ENCODE results near the gene COL6A1.

DNA sequence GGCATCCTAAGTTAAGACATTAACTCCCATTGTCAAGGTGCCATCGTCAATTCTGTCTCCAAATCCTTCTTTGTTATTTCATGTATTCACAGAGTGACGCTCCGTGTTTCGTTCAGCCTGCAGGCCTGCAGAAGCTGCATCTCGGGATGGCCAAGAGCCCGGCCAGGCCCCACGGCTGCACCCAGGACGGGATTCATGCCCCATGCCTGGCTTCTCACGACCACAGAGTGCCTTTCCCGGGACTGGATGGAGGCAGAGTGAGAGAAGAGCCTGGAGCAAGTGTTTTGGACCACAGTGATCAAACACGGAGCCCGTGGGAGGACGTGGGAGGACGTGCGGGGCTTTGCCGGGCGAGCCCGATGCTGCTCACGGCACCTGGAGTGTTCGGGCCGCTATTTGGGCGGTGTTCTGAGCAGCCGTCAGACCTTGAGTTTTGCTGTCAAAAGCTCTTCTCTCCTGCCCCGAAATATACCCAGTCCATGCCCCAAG, 56.8 kb downstream of the COL6A1 start:
- TF ChIP-seq, protein P1, sequence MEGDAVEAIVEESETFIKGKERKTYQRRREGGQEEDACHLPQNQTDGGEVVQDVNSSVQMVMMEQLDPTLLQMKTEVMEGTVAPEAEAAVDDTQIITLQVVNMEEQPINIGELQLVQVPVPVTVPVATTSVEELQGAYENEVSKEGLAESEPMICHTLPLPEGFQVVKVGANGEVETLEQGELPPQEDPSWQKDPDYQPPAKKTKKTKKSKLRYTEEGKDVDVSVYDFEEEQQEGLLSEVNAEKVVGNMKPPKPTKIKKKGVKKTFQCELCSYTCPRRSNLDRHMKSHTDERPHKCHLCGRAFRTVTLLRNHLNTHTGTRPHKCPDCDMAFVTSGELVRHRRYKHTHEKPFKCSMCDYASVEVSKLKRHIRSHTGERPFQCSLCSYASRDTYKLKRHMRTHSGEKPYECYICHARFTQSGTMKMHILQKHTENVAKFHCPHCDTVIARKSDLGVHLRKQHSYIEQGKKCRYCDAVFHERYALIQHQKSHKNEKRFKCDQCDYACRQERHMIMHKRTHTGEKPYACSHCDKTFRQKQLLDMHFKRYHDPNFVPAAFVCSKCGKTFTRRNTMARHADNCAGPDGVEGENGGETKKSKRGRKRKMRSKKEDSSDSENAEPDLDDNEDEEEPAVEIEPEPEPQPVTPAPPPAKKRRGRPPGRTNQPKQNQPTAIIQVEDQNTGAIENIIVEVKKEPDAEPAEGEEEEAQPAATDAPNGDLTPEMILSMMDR (IDR thresholded peaks at IDR 0.05; ENCODE audit: low read depth, low read length): no peak
- TF ChIP-seq EZH2phosphoT487 (IDR thresholded peaks at IDR 0.05; ENCODE audit: low read depth): no peak

Measured in OCI-LY3 (cell line).